ENCODE data around the gene GNAS. TPM values are rescaled to one million over a fixed set of nuclear protein-coding genes. Genes with fewer than 3 reads are reported as not detected.
A peak's percentile ranks its signal among the peaks of the same experiment; 100 is the strongest.
"Not testable (repeated sequence)": the region's sequence is repeated elsewhere in the genome, so short reads cannot be mapped to it uniquely, and the experiment has no call there.

GNAS gene
- total RNA-seq, 2 experiments from 2014 or later = 1,245 to 1,317 TPM

- Histone ChIP-seq H3K9me3 (ENCODE audit: control insufficient read depth in 1 of 2, insufficient read depth in 1 of 2, low read length in 2 of 2) (peaks cover 0 to 13% of the 10 kb centered on the region in 2 experiments), H3K36me3 (ENCODE audit: insufficient read depth, low read length) (no peaks in the 10 kb centered on the region), H3K4me3 (ENCODE audit: low read length) (no peak overlapping the region), H3K4me1 (ENCODE audit: insufficient read depth, low read length) (no peaks in the 10 kb centered on the region), H3K27ac (ENCODE audit: low read depth in 1 of 2, low read length in 2 of 2) (no peak overlapping the region), H3K27me3 (ENCODE audit: control insufficient read depth in 1 of 2, insufficient read depth in 2 of 2, low read length in 2 of 2) (peaks cover 0 to 4% of the 10 kb centered on the region in 2 experiments)
- Mint-ChIP-seq H3K36me3 (ENCODE audit: low read depth) (no peaks in the 10 kb centered on the region), H3K9me3 (no peaks in the 10 kb centered on the region), H3K4me3 (no peak overlapping the region), H3K4me1 (ENCODE audit: low read depth) (no peaks in the 10 kb centered on the region), H3K27ac (no peak overlapping the region), H3K27me3 (peaks cover 15% of the 10 kb centered on the region)
- intact Hi-C loops (cut with DNase I, micrococcal nuclease) = no loop called here
- TF ChIP-seq CTCF (IDR thresholded peaks at IDR 0.05) = no peak
- ATAC-seq (ENCODE audit: poor library complexity) (peak; percentile 17), DNase-seq (no peak)
- POLR2A ChIA-PET = no interaction called here
- CTCF ChIA-PET = no interaction called here
Observed at GRCh38 chr20:58818586-58819285, 33.8 kb upstream of the GNAS start.

GRCh38 chr20:58819921-58820320 is 32.6 kb upstream of the GNAS start:
- H3K27ac ChIP-seq (ENCODE audit: low read depth in 1 of 2, low read length in 2 of 2) = no peak overlapping the region
- DNase-seq = no peak
- intact Hi-C loops (cut with DNase I, micrococcal nuclease) = no loop called here
- Mint-ChIP-seq H3K9me3 (no peaks in the 10 kb centered on the region), H3K27ac (no peak overlapping the region), H3K4me3 (no peak overlapping the region), H3K4me1 (ENCODE audit: low read depth) (no peaks in the 10 kb centered on the region), H3K27me3 (peaks cover 8% of the 10 kb centered on the region), H3K36me3 (ENCODE audit: low read depth) (no peaks in the 10 kb centered on the region)
- no peak for ATAC-seq (ENCODE audit: poor library complexity)
- H3K4me3 ChIP-seq (ENCODE audit: low read length) = no peak overlapping the region
- ChIA-PET POLR2A (no interaction called here), CTCF (no interaction called here)
- peaks cover 0 to 13% of the 10 kb centered on the region in 2 experiments for H3K9me3 ChIP-seq (ENCODE audit: control insufficient read depth in 1 of 2, insufficient read depth in 1 of 2, low read length in 2 of 2)
- no peaks in the 10 kb centered on the region for H3K36me3 ChIP-seq (ENCODE audit: insufficient read depth, low read length)
- H3K4me1 ChIP-seq (ENCODE audit: insufficient read depth, low read length) = no peaks in the 10 kb centered on the region
- no peak for TF ChIP-seq CTCF (IDR thresholded peaks at IDR 0.05)
- H3K27me3 ChIP-seq (ENCODE audit: control insufficient read depth in 1 of 2, insufficient read depth in 2 of 2, low read length in 2 of 2) = peaks cover 0 to 4% of the 10 kb centered on the region in 2 experiments

- CTCF ChIA-PET; H3K4me3 Mint-ChIP-seq; H3K27ac ChIP-seq (ENCODE audit: low read depth in 1 of 2, low read length in 2 of 2); H3K4me1 ChIP-seq (ENCODE audit: insufficient read depth, low read length); DNase-seq; H3K4me1 Mint-ChIP-seq (ENCODE audit: low read depth); ATAC-seq (ENCODE audit: poor library complexity); H3K4me3 ChIP-seq (ENCODE audit: low read length); intact Hi-C loops (cut with DNase I, micrococcal nuclease); H3K27me3 ChIP-seq (ENCODE audit: control insufficient read depth in 1 of 2, insufficient read depth in 2 of 2, low read length in 2 of 2); H3K36me3 Mint-ChIP-seq (ENCODE audit: low read depth); H3K36me3 ChIP-seq (ENCODE audit: insufficient read depth, low read length); H3K27me3 Mint-ChIP-seq; POLR2A ChIA-PET; H3K9me3 Mint-ChIP-seq; H3K27ac Mint-ChIP-seq: not testable (repeated sequence)
- H3K9me3 ChIP-seq (ENCODE audit: control insufficient read depth in 1 of 2, insufficient read depth in 1 of 2, low read length in 2 of 2) = peaks cover 0 to 13% of the 10 kb centered on the region in 2 experiments
Observed at GRCh38 chr20:58820515-58820914, 32.0 kb upstream of the GNAS start.

GRCh38 chr20:58822149-58822548 is 30.4 kb upstream of the GNAS start:
- intact Hi-C loops (cut with DNase I, micrococcal nuclease) = no loop called here
- H3K4me1 ChIP-seq (ENCODE audit: insufficient read depth, low read length) = no peaks in the 10 kb centered on the region
- ATAC-seq (ENCODE audit: poor library complexity) (no peak), DNase-seq (no peak)
- H3K4me3 ChIP-seq (ENCODE audit: low read length) = no peak overlapping the region
- no peaks in the 10 kb centered on the region for H3K4me1 Mint-ChIP-seq (ENCODE audit: low read depth)
- no peak overlapping the region for H3K27ac ChIP-seq (ENCODE audit: low read depth in 1 of 2, low read length in 2 of 2)
- H3K4me3 Mint-ChIP-seq = no peak overlapping the region
- no peaks in the 10 kb centered on the region for H3K27me3 ChIP-seq (ENCODE audit: control insufficient read depth in 1 of 2, insufficient read depth in 2 of 2, low read length in 2 of 2)
- H3K36me3 ChIP-seq (ENCODE audit: insufficient read depth, low read length) = no peaks in the 10 kb centered on the region
- no peaks in the 10 kb centered on the region for H3K9me3 Mint-ChIP-seq
- no peaks in the 10 kb centered on the region for H3K36me3 Mint-ChIP-seq (ENCODE audit: low read depth)
- peaks cover 0 to 13% of the 10 kb centered on the region in 2 experiments for H3K9me3 ChIP-seq (ENCODE audit: control insufficient read depth in 1 of 2, insufficient read depth in 1 of 2, low read length in 2 of 2)
- POLR2A ChIA-PET = no interaction called here
- no peak overlapping the region for H3K27ac Mint-ChIP-seq
- CTCF ChIA-PET = no interaction called here
- H3K27me3 Mint-ChIP-seq = no peaks in the 10 kb centered on the region
- no peak for TF ChIP-seq CTCF (IDR thresholded peaks at IDR 0.05)

Data from CD4-positive, alpha-beta T cell (primary cell).